Mesothelial cell of epicardium (in vitro differentiated cells): ENCODE data around the gene DENND1B. TPM values are rescaled to one million over a fixed set of nuclear protein-coding genes. Genes with fewer than 3 reads are reported as not detected.

Experiments used
- DNase-seq, 2 experiments: peaks; one replicate each; pipeline ENCODE4 v3.0.0; 2021; ENCODE audit warnings: low spot score in 2 of 2; ENCODE audit not compliant: unreplicated experiment in 2 of 2
- H3K27ac Mint-ChIP-seq: 2 replicates; pipeline ENCODE4 v1.8.0; 2021; ENCODE audit warnings: mixed read lengths
- H3K27me3 Mint-ChIP-seq: 2 replicates; pipeline ENCODE4 v1.8.0; 2021; ENCODE audit warnings: low read depth, mixed read lengths
- H3K36me3 Mint-ChIP-seq: 2 replicates; pipeline ENCODE4 v1.8.0; 2021; ENCODE audit warnings: mixed read lengths
- H3K4me1 Mint-ChIP-seq: 2 replicates; pipeline ENCODE4 v1.8.0; 2021; ENCODE audit warnings: mixed read lengths
- H3K4me3 Mint-ChIP-seq: 2 replicates; pipeline ENCODE4 v1.8.0; 2021; ENCODE audit warnings: mild to moderate bottlenecking, moderate library complexity, mixed read lengths
- H3K9me3 Mint-ChIP-seq: 2 replicates; pipeline ENCODE4 v1.8.0; 2021; ENCODE audit warnings: mixed read lengths
- CTCF ChIP-seq: fragments of 200-600 bp; sonication (generic); IDR thresholded peaks from one replicate; pipeline ENCODE4 v1.5.0; 2021; ENCODE audit warnings: antibody characterized with exemption; ENCODE audit not compliant: unreplicated experiment
- total RNA-seq: library from RNA; stranded (reverse); gene quantifications from 3 replicates; pipeline ENCODE4 v1.2.1, GENCODE V29; 2021

DENND1B gene
- total RNA-seq, 1 donor from 2014 or later: 27.9 TPM

GRCh38 chr1:197808880-197809279 lies 33.6 kb upstream of the DENND1B start:
- Mint-ChIP-seq H3K27ac (no peak overlapping the region), H3K9me3 (peaks cover 12% of the 10 kb centered on the region), H3K27me3 (no peaks in the 10 kb centered on the region), H3K4me1 (peaks cover 6% of the 10 kb centered on the region), H3K36me3 (peaks cover 2% of the 10 kb centered on the region), H3K4me3 (no peak overlapping the region)
- no peak for DNase-seq
- TF ChIP-seq CTCF: no peak

- no peak for DNase-seq
- TF ChIP-seq CTCF: no peak
- Mint-ChIP-seq H3K36me3 (peaks cover under 1% of the 10 kb centered on the region), H3K27ac (no peak overlapping the region), H3K9me3 (peaks cover 9% of the 10 kb centered on the region), H3K27me3 (no peaks in the 10 kb centered on the region), H3K4me1 (peaks cover 6% of the 10 kb centered on the region), H3K4me3 (no peak overlapping the region)
These were observed 32.6 kb upstream of the DENND1B start for GRCh38 chr1:197807739-197808453.

GRCh38 chr1:197807216-197807615 lies 31.9 kb upstream of the DENND1B start:
- DNase-seq: no peak
- Mint-ChIP-seq H3K36me3 (no peaks in the 10 kb centered on the region), H3K4me1 (peaks cover 6% of the 10 kb centered on the region), H3K27ac (no peak overlapping the region), H3K27me3 (no peaks in the 10 kb centered on the region), H3K9me3 (peaks cover 5% of the 10 kb centered on the region), H3K4me3 (no peak overlapping the region)
- no peak for TF ChIP-seq CTCF

GRCh38 chr1:197806718-197807117 lies 31.4 kb upstream of the DENND1B start:
- DNase-seq: no peak
- Mint-ChIP-seq H3K9me3 (peaks cover 4% of the 10 kb centered on the region), H3K4me3 (no peak overlapping the region), H3K27me3 (no peaks in the 10 kb centered on the region), H3K36me3 (no peaks in the 10 kb centered on the region), H3K27ac (no peak overlapping the region), H3K4me1 (peaks cover 3% of the 10 kb centered on the region)
- no peak for TF ChIP-seq CTCF

- no peak overlapping the region for H3K4me3 Mint-ChIP-seq
- H3K27ac Mint-ChIP-seq: no peak overlapping the region
- no peak for TF ChIP-seq CTCF
- H3K27me3 Mint-ChIP-seq: no peaks in the 10 kb centered on the region
- H3K36me3 Mint-ChIP-seq: peaks cover 10% of the 10 kb centered on the region
- no peak for DNase-seq
- H3K4me1 Mint-ChIP-seq: no peaks in the 10 kb centered on the region
- peaks cover 26% of the 10 kb centered on the region for H3K9me3 Mint-ChIP-seq
These were observed 26.4 kb upstream of the DENND1B start for GRCh38 chr1:197801684-197802083.
